SK-N-SH treated with all-trans-retinoic acid at 6 μM for 48 hours (cell line): ENCODE measurements around the gene SCAP.

Experiments used
- ATAC-seq: fragments of 200-7000 bp; cut with Tn5 transposase; 3 replicates; pipeline ENCODE4 v1.9.1; 2020; ENCODE audit warnings: mild to moderate bottlenecking, moderate library complexity
- BACH2 ChIP-seq: fragments of 250-450 bp; sonication (Bioruptor Pico); IDR thresholded peaks from 2 replicates; pipeline ENCODE4 v1.9.0; 2021; ENCODE audit warnings: mild to moderate bottlenecking, borderline replicate concordance
- CSDC2 ChIP-seq: fragments of 250-450 bp; sonication (Bioruptor Pico); IDR thresholded peaks from 2 replicates; pipeline ENCODE4 v1.5.0; 2020; ENCODE audit warnings: mild to moderate bottlenecking, moderate library complexity
- CSRNP3 ChIP-seq: fragments of 250-450 bp; sonication (Bioruptor Pico); IDR thresholded peaks from 2 replicates; pipeline ENCODE4 v1.5.1; 2021; ENCODE audit warnings: mild to moderate bottlenecking, moderate library complexity
- ESRRG ChIP-seq: fragments of 250-450 bp; sonication (Bioruptor Pico); IDR thresholded peaks from 2 replicates; pipeline ENCODE4 v1.6.1; 2021; ENCODE audit warnings: mild to moderate bottlenecking
- GLIS3 ChIP-seq: fragments of 250-450 bp; sonication (Bioruptor Pico); IDR thresholded peaks from 2 replicates; pipeline ENCODE4 v1.5.0; 2020; ENCODE audit warnings: mild to moderate bottlenecking, moderate library complexity
- ISL1 ChIP-seq: fragments of 250-450 bp; sonication (Bioruptor Pico); IDR thresholded peaks from 2 replicates; pipeline ENCODE4 v2.1.2; 2022; ENCODE audit warnings: mild to moderate bottlenecking, moderate library complexity
- OSR1 ChIP-seq: fragments of 250-450 bp; sonication (Bioruptor Pico); IDR thresholded peaks from 2 replicates; pipeline ENCODE4 v1.8.0; 2022; ENCODE audit warnings: moderate library complexity, mild to moderate bottlenecking, inconsistent platforms
- PATZ1 ChIP-seq: fragments of 250-450 bp; sonication (Bioruptor Pico); IDR thresholded peaks from 2 replicates; pipeline ENCODE4 v1.8.0; 2020; ENCODE audit warnings: mild to moderate bottlenecking, moderate library complexity, borderline replicate concordance
- POU6F1 ChIP-seq: fragments of 250-450 bp; sonication (Bioruptor Pico); IDR thresholded peaks from 2 replicates; pipeline ENCODE4 v1.8.0; 2021; ENCODE audit warnings: low read depth, mild to moderate bottlenecking, moderate library complexity, borderline replicate concordance
- PPARA ChIP-seq: fragments of 250-450 bp; sonication (Bioruptor Pico); IDR thresholded peaks from 2 replicates; pipeline ENCODE4 v1.5.0; 2020; ENCODE audit warnings: mild to moderate bottlenecking, borderline replicate concordance
- RARB ChIP-seq: fragments of 250-450 bp; sonication (Bioruptor Pico); IDR thresholded peaks from 2 replicates; pipeline ENCODE4 v1.8.0; 2021; ENCODE audit warnings: mild to moderate bottlenecking, moderate library complexity
- SNAI2 ChIP-seq: fragments of 250-450 bp; sonication (Bioruptor Pico); IDR thresholded peaks from 2 replicates; pipeline ENCODE4 v1.5.0; 2020; ENCODE audit warnings: mild to moderate bottlenecking, moderate library complexity
- TCF4 ChIP-seq: fragments of 250-450 bp; sonication (Bioruptor Pico); IDR thresholded peaks from 2 replicates; pipeline ENCODE4 v1.8.0; 2021; ENCODE audit warnings: mild to moderate bottlenecking, moderate library complexity, borderline replicate concordance
- TOX ChIP-seq: fragments of 250-450 bp; sonication (Bioruptor Pico); IDR thresholded peaks from 2 replicates; pipeline ENCODE4 v1.8.0; 2021; ENCODE audit warnings: mild to moderate bottlenecking, moderate library complexity, borderline replicate concordance
- ZC3H10 ChIP-seq: fragments of 250-450 bp; sonication (Bioruptor Pico); IDR thresholded peaks from 2 replicates; pipeline ENCODE4 v1.5.1; 2021; ENCODE audit warnings: mild to moderate bottlenecking, moderate library complexity
- ZFP30 ChIP-seq: fragments of 450-650 bp; formaldehyde crosslinking; IDR thresholded peaks from 2 replicates; pipeline ENCODE4 v1.5.0; 2022; ENCODE audit warnings: mild to moderate bottlenecking, moderate library complexity
- ZNF565 ChIP-seq: fragments of 450-650 bp; formaldehyde crosslinking; conservative IDR thresholded peaks from 2 replicates; pipeline ENCODE4 v1.5.0; 2020; ENCODE audit warnings: low read depth, mild to moderate bottlenecking, moderate library complexity
- ZNF70 ChIP-seq: fragments of 450-650 bp; formaldehyde crosslinking; IDR thresholded peaks from 2 replicates; pipeline ENCODE4 v1.5.0; 2020; ENCODE audit warnings: mild to moderate bottlenecking, moderate library complexity
- ZNF8 ChIP-seq: fragments of 450-650 bp; formaldehyde crosslinking; IDR thresholded peaks from 2 replicates; pipeline ENCODE4 v1.5.0; 2020; ENCODE audit warnings: mild to moderate bottlenecking, moderate library complexity
- TF ChIP-seq, protein P1 (sequence below): fragments of 250-450 bp; sonication (Bioruptor Pico); IDR thresholded peaks from 2 replicates; pipeline ENCODE4 v1.5.1; 2020; ENCODE audit warnings: low read depth, mild to moderate bottlenecking, moderate library complexity
- TF ChIP-seq, protein P2 (sequence below): fragments of 250-450 bp; sonication (Bioruptor Pico); IDR thresholded peaks from 2 replicates; pipeline ENCODE4 v1.5.0; 2020; ENCODE audit warnings: mild to moderate bottlenecking, moderate library complexity

SCAP gene

GRCh38 chr3:47427866-47428265 lies 47.9 kb downstream of the SCAP start:
- no peak for TF ChIP-seq CSRNP3 (CRISPR knock-in tag)
- no peak for TF ChIP-seq ZC3H10
- no peak for TF ChIP-seq PPARA
- TF ChIP-seq RARB = no peak
- no peak for TF ChIP-seq GLIS3
- TF ChIP-seq ZNF8 (CRISPR knock-in tag) = no peak
- no peak for TF ChIP-seq BACH2 (CRISPR knock-in tag)
- TF ChIP-seq ZFP30 (CRISPR knock-in tag) = no peak
- no peak for TF ChIP-seq ZNF565
- no peak for TF ChIP-seq CSDC2 (CRISPR knock-in tag)
- TF ChIP-seq, protein P1, sequence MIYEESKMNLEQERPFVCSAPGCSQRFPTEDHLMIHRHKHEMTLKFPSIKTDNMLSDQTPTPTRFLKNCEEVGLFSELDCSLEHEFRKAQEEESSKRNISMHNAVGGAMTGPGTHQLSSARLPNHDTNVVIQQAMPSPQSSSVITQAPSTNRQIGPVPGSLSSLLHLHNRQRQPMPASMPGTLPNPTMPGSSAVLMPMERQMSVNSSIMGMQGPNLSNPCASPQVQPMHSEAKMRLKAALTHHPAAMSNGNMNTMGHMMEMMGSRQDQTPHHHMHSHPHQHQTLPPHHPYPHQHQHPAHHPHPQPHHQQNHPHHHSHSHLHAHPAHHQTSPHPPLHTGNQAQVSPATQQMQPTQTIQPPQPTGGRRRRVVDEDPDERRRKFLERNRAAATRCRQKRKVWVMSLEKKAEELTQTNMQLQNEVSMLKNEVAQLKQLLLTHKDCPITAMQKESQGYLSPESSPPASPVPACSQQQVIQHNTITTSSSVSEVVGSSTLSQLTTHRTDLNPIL (CRISPR knock-in tag) = no peak
- TF ChIP-seq, all 23 proteins: peak for 0
- ATAC-seq = no peak

- TF ChIP-seq ESRRG (CRISPR knock-in tag) (no peak), ZNF565 (no peak), ZNF8 (CRISPR knock-in tag) (no peak), POU6F1 (CRISPR knock-in tag) (no peak), SNAI2 (CRISPR knock-in tag) (no peak), ZNF70 (CRISPR knock-in tag) (no peak)
- no peak for ATAC-seq
Measured at GRCh38 chr3:47425959-47426358, 49.8 kb downstream of the SCAP start.

- TF ChIP-seq, protein P2, sequence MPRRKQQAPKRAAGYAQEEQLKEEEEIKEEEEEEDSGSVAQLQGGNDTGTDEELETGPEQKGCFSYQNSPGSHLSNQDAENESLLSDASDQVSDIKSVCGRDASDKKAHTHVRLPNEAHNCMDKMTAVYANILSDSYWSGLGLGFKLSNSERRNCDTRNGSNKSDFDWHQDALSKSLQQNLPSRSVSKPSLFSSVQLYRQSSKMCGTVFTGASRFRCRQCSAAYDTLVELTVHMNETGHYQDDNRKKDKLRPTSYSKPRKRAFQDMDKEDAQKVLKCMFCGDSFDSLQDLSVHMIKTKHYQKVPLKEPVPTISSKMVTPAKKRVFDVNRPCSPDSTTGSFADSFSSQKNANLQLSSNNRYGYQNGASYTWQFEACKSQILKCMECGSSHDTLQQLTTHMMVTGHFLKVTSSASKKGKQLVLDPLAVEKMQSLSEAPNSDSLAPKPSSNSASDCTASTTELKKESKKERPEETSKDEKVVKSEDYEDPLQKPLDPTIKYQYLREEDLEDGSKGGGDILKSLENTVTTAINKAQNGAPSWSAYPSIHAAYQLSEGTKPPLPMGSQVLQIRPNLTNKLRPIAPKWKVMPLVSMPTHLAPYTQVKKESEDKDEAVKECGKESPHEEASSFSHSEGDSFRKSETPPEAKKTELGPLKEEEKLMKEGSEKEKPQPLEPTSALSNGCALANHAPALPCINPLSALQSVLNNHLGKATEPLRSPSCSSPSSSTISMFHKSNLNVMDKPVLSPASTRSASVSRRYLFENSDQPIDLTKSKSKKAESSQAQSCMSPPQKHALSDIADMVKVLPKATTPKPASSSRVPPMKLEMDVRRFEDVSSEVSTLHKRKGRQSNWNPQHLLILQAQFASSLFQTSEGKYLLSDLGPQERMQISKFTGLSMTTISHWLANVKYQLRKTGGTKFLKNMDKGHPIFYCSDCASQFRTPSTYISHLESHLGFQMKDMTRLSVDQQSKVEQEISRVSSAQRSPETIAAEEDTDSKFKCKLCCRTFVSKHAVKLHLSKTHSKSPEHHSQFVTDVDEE (CRISPR knock-in tag) = no peak
Measured at GRCh38 chr3:47425383-47425778, 50.4 kb downstream of the SCAP start.

GRCh38 chr3:47424434-47425382 lies 51.0 kb downstream of the SCAP start:
- no peak for ATAC-seq
- no peak for TF ChIP-seq SNAI2 (CRISPR knock-in tag)
- TF ChIP-seq PPARA = no peak
- TF ChIP-seq CSDC2 (CRISPR knock-in tag) = no peak
- no peak for TF ChIP-seq BACH2 (CRISPR knock-in tag)
- TF ChIP-seq ZC3H10 = no peak
- no peak for TF ChIP-seq ISL1 (CRISPR knock-in tag)
- TF ChIP-seq OSR1 = no peak
- TF ChIP-seq POU6F1 (CRISPR knock-in tag) = no peak
- no peak for TF ChIP-seq PATZ1 (CRISPR knock-in tag)
- TF ChIP-seq GLIS3 = no peak
- no peak for TF ChIP-seq TCF4 (CRISPR knock-in tag)
- TF ChIP-seq, protein P1 (CRISPR knock-in tag) = no peak
- no peak for TF ChIP-seq ESRRG (CRISPR knock-in tag)
- no peak for TF ChIP-seq ZNF8 (CRISPR knock-in tag)
- no peak for TF ChIP-seq ZNF565
- TF ChIP-seq RARB = no peak
- TF ChIP-seq TOX (CRISPR knock-in tag) = no peak

More at GRCh38 chr3:47425383-47425778, 50.4 kb downstream of the SCAP start:
- no peak for ATAC-seq
